HFF-Myc (cell line): ENCODE measurements around the gene SEMA5A.

Source experiments
- DNase-seq: peaks from one replicate; pipeline ENCODE4 v3.0.0-alpha.2; 2011; ENCODE audit warnings: low read depth; ENCODE audit errors: extremely low read depth
- H3K4me3 ChIP-seq: replicated peaks from 2 replicates; pipeline ENCODE4 v1.5.1; 2011; ENCODE audit warnings: low read depth, mild to moderate bottlenecking, control low read depth, low read length
- CTCF ChIP-seq: IDR thresholded peaks from 2 replicates; pipeline ENCODE4 v1.5.1; 2012; ENCODE audit warnings: mild to moderate bottlenecking, low read depth, low read length, control low read depth; ENCODE audit errors: missing control alignments

SEMA5A gene

DNA sequence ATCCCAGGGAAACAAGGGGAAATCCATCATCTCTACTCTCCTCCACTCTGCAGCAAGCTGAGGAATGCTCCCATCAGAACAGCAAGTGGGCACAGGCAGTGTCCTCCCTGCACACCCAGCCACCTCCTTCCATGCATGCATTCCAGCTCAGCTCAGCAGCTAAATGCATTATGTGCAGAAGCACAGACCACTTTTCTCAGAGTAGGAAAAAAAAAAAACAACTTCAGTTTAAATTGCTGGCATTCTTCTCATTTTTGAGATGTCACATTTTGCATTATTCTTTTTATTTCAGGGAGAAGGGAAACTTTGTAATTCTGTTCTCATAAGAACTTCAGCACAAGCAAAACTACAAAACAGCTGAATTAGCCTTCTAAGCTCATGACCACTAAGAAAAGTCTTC, 312.2 kb downstream of the SEMA5A start:
- H3K4me3 ChIP-seq, result no peak overlapping the region
- DNase-seq, result no peak
- TF ChIP-seq CTCF, result no peak

- TF ChIP-seq CTCF, result no peak
- no peak for DNase-seq
- H3K4me3 ChIP-seq, result no peak overlapping the region
These were observed 312.8 kb downstream of the SEMA5A start for GRCh38 chr5:9233035-9233434.

DNA sequence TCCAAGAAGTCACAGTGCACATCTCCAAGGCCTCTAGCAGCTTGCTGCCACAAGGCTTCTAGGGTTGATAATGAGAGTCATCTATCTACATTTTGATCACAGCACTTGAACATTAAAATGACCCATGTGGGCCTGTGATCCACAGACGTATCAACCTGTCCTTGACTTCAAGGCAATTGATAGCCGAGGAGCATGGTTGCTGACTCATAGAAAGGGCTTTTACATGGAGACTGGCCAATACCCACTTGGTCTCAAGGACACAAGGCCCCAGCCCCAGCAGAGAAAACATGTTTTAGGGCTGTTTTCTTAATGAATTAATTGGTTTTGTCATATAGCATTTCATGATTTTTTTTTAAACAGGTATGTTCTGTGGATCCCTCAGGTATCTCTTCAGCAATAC, 314.0 kb downstream of the SEMA5A start:
- DNase-seq, result no peak
- no peak overlapping the region for H3K4me3 ChIP-seq
- no peak for TF ChIP-seq CTCF

- TF ChIP-seq CTCF, result no peak
- DNase-seq, result no peak
- no peak overlapping the region for H3K4me3 ChIP-seq
These were observed 315.5 kb downstream of the SEMA5A start for GRCh38 chr5:9230355-9230754.

GRCh38 chr5:9226016-9226536, 319.8 kb downstream of the SEMA5A start:
- TF ChIP-seq CTCF, result no peak
- H3K4me3 ChIP-seq, result no peak overlapping the region
- no peak for DNase-seq

GRCh38 chr5:9222054-9222976, 323.6 kb downstream of the SEMA5A start:
- DNase-seq, result no peak

More at GRCh38 chr5:9222054-9222976, 323.6 kb downstream of the SEMA5A start:
- H3K4me3 ChIP-seq, result no peak overlapping the region
- no peak for TF ChIP-seq CTCF
